GM10266 (cell line): ENCODE results near the gene APOBEC3G.
"Not testable (repeated sequence)": the region's sequence is repeated elsewhere in the genome, so short reads cannot be mapped to it uniquely, and the experiment has no call there.

ENCODE experiments used
- DNase-seq: peaks from one replicate; pipeline ENCODE4 v3.0.0; 2012; ENCODE audit errors: extremely low spot score
- CTCF ChIP-seq: IDR thresholded peaks from 2 replicates; pipeline ENCODE4 v1.5.1; 2012; ENCODE audit warnings: mild to moderate bottlenecking, low read depth; ENCODE audit not compliant: control insufficient read depth, insufficient read depth; ENCODE audit errors: missing control alignments

Gene APOBEC3G

GRCh38 chr22:39077026-39077840, at the start of gene APOBEC3G:
APOBEC3G (plus strand) TSS chr22:39077275; CDS start chr22:39077362, 87 bp downstream.
- DNase-seq: not testable (repeated sequence)

- no peak for DNase-seq
- no peak for TF ChIP-seq CTCF
Observed at GRCh38 chr22:39027717-39028116, 49.4 kb upstream of the APOBEC3G start.

- DNase-seq: no peak
- TF ChIP-seq CTCF: no peak
Observed at GRCh38 chr22:39028281-39028680, 48.8 kb upstream of the APOBEC3G start.

DNA sequence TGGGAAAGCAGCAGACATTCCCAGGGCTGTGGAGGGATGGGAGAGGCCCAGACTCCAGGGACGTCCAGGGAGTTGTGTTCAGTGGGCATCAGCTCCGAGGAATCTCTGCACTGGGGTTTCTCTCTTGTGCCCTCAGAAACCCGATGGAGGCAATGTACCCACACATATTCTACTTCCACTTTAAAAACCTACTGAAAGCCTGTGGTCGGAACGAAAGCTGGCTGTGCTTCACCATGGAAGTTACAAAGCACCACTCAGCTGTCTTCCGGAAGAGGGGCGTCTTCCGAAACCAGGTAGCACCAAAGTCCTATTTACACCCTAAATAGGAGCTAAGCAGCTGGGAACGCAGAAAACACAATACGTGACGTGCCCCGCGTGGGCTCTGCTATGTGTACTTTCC, 47.8 kb upstream of the APOBEC3G start:
- DNase-seq: no peak

GRCh38 chr22:39030705-39031104, 46.4 kb upstream of the APOBEC3G start:
- no peak for DNase-seq
- no peak for TF ChIP-seq CTCF

More for the DNA sequence above, 47.8 kb upstream of the APOBEC3G start:
- TF ChIP-seq CTCF: no peak

- not testable (repeated sequence) for DNase-seq
Observed at GRCh38 chr22:39031434-39032295, 45.4 kb upstream of the APOBEC3G start.

GRCh38 chr22:39037071-39037470, 40.0 kb upstream of the APOBEC3G start:
- not testable (repeated sequence) for DNase-seq

- no peak for DNase-seq
- TF ChIP-seq CTCF: no peak
Observed at GRCh38 chr22:39039306-39040126, 37.6 kb upstream of the APOBEC3G start.

GRCh38 chr22:39040155-39040537, 36.9 kb upstream of the APOBEC3G start:
- DNase-seq: not testable (repeated sequence)
